GDM1 (cell line): Measurements from ENCODE around the gene CAMSAP3.

Experiments
- DNase-seq: peaks from one replicate; lab custom pipeline; 2025; lab: John Stamatoyannopoulos, UW

The CAMSAP3 gene

DNA sequence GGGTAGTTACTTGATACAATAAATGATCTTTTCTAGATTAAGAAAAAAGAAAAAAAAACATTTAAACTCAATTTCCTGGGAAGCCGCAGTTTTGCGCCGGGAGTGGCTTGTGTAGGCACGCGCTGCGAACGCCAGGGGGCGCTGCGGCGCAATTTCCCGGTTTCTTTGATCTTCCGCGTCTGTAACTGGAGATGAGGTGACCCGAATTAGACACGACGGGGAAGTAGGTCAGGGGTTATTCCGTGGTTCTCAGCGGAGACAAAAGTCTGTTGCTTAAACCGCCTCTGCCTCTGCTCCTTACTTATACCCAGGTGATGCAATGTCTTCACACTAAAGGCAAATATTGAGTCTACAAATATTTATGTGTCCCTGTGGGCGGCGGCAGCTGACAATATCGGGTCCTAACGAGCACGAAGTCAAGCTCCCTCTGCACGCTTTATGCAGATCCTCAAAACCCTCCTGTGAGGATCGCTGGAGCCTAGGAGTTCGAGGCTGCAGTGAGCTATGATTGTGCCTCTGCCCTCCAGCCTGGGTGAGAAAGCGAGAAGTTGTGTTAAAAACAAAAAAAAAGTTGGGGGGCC lies 56.5 kb downstream of the CAMSAP3 start:
- DNase-seq: peak; percentile 64

DNA sequence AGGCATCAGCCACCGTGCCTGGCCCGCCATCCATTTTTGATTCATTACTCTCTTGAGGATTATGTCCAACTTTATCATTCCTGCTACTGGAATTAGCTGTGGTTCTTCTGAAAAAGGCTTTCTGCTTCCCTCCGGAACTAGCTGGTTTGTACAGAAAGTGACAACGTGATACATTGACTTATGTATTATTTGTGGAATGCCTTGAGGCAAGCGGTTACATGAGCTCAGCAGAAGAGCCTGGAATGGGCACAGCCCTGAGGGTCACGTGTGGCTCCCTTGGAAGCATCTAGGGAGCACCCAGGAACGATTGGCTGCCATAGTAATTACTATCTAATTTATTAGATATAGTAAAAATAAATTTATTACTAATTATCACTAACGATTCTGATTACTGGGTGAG lies 58.7 kb downstream of the CAMSAP3 start:
- DNase-seq: no peak

DNA sequence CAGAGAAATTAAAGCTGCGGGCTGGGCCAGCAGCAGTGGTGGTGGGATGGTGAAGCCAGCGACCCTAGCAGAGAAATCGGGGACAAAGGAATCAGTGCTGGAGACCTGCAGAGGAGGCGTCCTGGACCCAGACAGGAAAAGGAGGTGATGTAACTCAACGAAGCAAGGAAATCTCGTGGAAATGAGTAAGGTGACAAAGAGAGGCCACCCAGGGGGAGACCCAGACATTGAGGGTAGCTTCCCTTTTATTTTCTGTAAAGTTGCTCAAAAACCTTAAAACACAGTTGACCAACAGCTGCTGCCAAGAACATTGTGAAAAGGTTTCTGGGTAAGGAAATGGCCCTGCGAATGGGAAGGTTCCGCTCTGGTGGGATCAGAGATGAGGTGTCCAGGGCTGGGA lies 59.9 kb downstream of the CAMSAP3 start:
- DNase-seq: no peak

DNA sequence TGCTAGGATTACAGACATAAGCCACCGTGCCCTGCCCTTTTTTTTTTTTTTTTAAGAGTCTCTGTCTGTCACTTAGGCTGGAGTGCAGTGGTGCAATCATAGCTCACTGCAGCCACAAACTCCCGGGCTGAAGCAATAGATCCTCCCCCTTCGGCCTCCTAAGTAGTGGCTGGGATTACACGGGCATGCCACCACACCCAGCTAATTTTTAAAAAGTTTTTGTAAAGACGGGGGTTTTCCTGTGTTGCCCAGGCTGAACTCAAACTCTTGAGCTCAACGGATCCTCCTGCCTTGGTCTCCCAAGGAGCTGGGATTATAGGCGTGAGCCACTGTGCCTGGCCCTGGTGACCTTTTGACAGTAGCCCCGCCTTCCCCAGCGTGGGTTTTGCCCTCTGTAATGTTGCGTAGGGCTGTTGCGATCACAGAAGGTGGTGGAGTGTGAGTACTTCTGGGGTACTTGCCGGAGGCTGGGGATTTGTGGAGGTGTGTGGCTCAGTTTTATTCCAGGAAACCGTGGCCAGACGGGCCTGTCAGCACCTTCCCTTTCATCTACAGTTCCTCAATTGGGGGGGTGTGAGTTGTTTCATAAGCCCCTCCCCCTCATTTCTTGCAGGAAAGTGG lies 61.6 kb downstream of the CAMSAP3 start:
- DNase-seq: peak; percentile 34

DNA sequence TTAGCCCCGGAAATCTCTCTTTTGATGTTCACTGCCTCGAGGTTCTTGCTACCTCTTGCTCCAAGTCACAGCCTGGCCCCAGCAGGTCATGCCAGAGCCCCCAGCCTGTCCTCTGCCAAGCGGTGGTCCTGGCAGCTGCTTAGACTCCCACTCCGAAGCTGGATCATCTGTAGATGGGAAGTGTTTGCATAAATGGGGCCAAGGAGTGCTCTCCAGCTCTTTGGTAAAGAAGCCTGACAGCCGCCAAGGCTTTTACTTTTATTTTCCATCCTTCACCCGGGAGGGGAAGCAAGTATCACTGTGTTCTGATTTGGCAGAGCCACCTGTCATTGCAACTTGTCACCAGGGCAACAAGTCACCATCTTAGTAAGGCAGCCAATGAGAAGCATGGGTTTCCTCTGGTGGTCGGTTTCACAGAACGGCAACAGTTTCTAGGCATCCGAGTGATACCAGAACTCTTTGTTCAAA lies 62.6 kb downstream of the CAMSAP3 start:
- DNase-seq: no peak

DNA sequence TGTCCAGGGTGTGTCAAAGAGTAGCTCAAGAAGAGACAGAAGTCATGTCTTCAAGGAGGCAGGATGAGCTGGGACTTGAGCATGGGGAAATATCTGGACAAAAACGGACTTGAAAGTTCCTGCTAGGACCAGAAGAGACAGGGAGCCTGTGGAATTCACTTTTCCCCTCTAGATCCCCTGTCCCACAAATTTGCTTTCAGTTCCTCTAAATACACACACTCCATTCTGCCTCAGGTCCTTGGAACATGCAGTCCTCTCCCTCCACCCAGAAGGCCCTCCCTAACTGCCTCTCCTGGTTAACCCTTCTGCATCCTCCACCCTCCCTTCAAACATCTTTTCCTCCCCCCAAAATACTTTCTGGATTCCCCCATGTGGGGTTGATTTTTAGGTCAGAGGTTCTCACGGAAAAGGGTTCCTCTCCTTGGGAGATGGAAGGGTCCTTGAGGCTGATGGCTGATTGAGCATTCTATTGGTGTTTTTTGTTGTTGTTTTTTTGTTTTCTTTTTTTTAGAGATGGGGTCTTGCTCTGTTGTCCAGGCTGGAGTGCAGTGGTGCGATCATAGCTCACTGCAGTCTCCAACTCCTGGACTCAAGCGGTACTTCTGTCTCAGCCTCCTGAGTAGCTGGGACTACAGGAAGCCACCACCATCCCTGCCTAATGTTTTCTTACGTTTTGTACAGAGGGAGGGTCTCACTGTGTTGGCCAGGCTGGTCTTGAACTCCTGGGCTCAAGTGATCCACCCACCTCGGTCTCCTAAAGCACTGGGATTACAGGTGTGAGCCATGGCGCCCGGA lies 66.3 kb downstream of the CAMSAP3 start:
- no peak for DNase-seq

DNA sequence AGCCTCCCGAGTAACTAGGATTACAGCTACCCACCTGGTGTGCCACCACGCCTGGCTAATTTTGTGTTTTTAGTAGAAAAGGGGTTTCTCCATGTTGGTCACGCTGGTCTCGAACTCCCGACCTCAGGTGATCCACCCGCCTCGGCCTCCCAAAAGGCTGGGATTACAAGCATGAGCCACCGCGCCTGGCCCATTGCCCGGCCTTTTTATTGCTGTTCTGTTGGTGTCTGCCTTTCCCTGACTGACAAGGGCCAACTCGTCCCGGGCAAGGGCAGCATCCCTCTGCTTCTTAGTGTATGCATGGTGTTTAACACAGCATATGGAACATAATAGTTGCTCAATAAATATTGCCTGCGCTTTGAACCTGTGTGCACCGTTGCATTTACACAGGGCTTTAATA lies 67.0 kb downstream of the CAMSAP3 start:
- DNase-seq: no peak

DNA sequence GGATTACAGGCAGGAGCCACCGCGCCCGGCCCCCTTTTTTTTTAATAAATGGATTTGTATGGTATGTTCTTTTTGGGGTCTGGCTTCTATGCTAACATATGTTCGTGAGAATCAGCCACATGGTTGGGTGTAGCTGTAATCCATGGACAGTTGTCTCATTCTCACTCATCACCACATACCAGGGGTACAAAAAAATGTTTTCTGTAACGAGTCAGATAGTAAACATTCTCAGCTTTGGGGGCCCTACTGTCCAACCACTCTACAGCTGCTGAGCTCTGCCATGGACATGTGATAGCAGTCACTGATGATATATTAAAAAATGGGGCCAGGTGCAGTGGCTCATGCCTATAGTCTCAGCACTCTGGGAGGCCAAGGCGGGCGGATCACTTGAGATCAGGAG lies 68.0 kb downstream of the CAMSAP3 start:
- no peak for DNase-seq

DNA sequence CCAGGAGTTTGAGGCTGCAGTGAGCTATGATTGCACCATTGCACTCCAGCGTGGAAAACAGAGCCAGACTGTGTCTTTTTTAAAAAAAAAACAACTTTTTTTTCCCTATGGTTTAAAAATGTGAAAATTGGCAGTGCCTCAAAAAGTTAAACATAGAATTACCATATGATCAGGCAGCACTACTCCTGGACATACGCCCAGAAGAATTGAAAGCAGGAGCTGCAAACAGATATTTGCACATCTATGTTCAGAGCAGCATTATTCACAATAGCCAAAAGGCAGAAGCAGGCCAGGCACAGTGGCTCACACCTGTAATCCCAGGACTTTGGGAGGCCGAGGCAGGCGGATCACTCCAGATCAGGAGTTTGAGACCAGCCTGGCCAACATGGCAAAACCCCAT lies 69.4 kb downstream of the CAMSAP3 start:
- DNase-seq: no peak
